Ovary (tissue), 3 donors: Measurements from ENCODE around the gene SLIT3.

Source experiments
- CTCF ChIP-seq, 3 donors: fragments of 450-650 bp in 2 of 3; fragments of 200-600 bp in 1 of 3; IDR thresholded peaks; one replicate each; pipeline versions ENCODE4 v1.5.1 to v1.8.0; 2016 to 2022; ENCODE audit warnings: antibody characterized with exemption in 3 of 3, mild to moderate bottlenecking in 1 of 3
- EP300 ChIP-seq: sonication (generic); formaldehyde crosslinking; IDR thresholded peaks from one replicate; pipeline ENCODE4 v1.6.1; 2017; ENCODE audit warnings: antibody characterized with exemption
- donor health status: DM: no; HTN: no; CAD: no.

- TF ChIP-seq CTCF (IDR thresholded peaks at IDR 0.05) (no peak), EP300 (no peak)
Measured at GRCh38 chr5:168837852-168838251, 463.1 kb downstream of the SLIT3 start.
